Measurements from ENCODE around the gene INPP4B.
"Not testable (repeated sequence)": the region's sequence is repeated elsewhere in the genome, so short reads cannot be mapped to it uniquely, and the experiment has no call there.

The INPP4B gene

DNA sequence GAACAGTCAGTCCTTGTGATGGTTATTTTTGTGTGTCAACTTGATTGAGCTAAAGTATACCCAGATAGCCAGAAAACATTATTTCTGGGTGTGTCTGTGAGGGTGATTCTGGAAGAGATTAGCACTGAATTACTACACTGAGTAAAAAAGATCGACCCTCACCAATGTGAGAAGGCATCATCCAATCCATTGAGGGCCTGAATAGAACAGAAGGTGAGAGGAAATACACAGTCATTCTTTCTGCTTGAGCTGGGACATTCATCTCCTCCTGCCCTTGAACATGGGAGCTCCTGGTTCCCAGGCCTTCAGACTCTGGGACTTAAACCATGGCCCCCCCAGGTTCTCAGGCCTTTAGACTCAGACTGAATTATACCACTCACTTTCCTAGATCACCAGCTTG lies 22.3 kb downstream of the INPP4B start:
- DNase-seq, result no peak

- no peak for DNase-seq
Observed at GRCh38 chr4:142818476-142818875, 27.6 kb downstream of the INPP4B start.

DNA sequence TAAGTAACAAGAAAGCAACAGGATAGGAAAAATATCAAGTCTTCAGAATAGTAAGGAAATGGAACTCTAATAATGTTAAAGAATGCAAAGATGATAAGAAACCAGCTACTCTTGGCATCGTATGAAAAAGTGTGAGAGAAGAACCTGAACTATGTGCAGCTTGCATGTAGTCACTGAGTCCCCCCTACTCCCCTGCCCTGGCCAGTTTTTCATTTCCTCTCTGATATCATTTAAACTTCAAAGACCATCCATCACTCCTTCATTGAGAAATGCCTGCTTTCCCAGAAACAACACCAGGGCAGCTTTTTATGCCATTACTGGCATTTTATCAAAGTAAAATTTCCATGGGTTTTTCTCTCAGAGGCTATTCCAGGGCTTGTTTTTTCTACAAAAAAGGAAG lies 28.1 kb downstream of the INPP4B start:
- no peak for DNase-seq

DNA sequence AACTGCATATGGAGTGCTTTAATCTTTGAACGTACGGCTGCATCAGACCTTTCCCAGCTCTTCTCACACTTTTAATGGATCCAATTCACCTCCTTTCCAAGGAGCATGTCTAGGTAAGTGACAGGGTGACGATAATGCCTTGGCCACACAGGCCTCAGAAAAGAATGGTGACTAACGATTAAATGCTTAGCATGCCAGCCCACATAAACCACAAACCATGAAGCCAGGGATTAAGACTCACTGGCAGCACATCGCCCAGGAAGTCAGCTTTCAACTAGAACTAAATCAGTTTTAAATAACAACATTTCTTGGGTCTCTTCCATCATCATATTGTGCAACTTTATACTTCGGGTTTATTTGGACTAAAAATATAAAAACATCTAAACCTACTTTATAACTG lies 28.7 kb downstream of the INPP4B start:
- DNase-seq, result peak; percentile 13

- DNase-seq, result no peak
Observed at GRCh38 chr4:142815834-142816233, 30.3 kb downstream of the INPP4B start.

DNA sequence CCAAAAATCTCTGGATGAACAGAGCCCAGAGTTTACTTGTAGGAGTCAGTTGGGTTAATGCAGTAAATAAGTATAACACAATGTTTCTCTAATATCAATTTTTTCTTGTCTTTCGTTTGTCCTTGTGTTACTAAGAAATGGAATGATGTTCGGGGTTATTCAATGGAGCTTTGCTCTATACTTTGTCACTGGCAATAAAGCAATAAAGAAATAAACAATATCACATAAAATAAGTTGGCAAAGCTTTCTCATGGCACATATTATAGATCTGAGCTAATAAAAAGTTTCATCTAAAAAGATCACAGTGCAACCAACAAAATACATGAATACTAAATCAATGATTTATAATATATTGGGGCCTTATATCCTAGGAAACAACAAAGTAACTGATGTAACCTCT lies 32.7 kb downstream of the INPP4B start:
- no peak for DNase-seq

GRCh38 chr4:142812091-142812490 lies 34.0 kb downstream of the INPP4B start:
- DNase-seq, result no peak

- DNase-seq, result no peak
Observed at GRCh38 chr4:142811034-142811433, 35.1 kb downstream of the INPP4B start.

DNA sequence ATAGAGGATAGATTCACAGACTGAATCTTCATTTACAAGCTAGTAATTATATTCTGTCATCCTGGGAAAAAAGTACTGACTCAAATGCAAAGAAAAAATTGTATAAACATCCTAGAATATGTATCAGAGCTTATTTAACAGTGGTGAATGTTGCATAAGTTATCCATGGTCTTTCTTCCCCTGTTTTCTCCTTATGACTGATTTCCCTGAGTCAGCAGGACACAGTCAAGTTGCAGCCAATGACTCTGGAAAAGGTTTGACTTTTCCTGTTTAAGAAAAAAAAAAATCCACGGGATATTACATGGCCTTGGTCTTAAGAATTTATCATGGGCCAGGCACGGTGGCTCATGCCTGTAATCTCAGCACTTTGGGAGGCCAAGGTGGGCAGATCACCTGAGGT lies 36.5 kb downstream of the INPP4B start:
- DNase-seq, result no peak

- DNase-seq, result not testable (repeated sequence)
Observed at GRCh38 chr4:142803879-142804278, 42.2 kb downstream of the INPP4B start.

GRCh38 chr4:142801966-142802365 lies 44.1 kb downstream of the INPP4B start:
- DNase-seq, result no peak

- no peak for DNase-seq
Observed at GRCh38 chr4:142781114-142781513, 65.0 kb downstream of the INPP4B start.

DNA sequence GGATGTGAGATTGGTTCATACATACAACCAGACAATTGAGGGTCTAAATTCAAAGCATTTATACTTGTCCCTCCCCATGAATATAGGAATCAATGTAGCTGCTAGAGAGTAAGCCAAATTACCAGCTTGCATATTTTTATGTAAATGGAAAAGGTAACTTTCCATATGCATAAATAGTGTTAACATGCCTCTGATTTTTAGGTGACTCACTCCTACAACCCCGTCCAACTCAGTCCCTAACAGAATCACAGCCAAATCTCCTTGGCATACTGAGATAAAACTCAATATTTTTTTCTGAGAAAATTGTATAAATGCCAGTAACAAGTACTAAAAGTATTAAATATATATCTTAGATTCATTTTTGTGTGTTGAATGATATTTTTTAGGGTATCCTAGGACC lies 67.2 kb downstream of the INPP4B start:
- no peak for DNase-seq

DNA sequence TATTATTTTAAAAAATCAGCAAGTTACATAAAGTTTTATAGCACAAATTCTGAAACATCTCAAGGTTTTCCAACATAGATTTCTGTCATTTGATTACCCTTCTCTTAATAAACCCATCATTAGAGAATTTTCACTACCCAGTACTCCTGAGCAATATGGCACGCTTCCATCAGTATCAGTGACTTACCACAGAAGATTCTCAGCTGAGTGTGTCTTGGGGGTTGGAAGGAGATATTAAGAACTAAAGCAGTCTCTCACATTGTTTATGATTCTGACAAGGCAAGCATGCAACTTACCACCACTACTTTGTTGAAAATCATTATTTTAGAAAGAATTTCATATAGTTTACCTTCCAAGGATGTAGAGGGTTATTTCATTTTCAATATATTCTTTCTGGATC lies 67.7 kb downstream of the INPP4B start:
- DNase-seq, result no peak

GRCh38 chr4:142777045-142777743 lies 68.9 kb downstream of the INPP4B start:
- no peak for DNase-seq

DNA sequence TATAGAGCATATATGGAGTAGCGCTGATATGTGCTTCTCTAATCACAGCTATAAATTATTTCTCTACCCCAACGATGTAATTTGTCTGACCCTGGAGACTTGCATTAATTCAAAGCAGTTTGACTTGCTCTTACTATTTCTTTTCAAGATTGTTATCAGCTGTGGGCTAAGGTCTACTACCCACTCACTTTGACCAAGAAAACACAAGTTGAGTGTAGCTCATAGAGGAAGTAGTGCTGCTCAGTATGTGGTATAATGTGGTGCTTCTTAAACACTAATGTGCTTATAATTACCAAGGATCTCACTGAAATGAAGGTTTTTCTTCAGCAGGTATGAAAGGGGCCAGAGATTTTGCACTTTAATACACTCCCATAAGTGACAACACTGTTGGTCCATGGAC lies 70.1 kb downstream of the INPP4B start:
- DNase-seq, result no peak

GRCh38 chr4:142773505-142773904 lies 72.6 kb downstream of the INPP4B start:
- DNase-seq, result no peak

GRCh38 chr4:142762280-142762679 lies 83.8 kb downstream of the INPP4B start:
- DNase-seq, result no peak

DNA sequence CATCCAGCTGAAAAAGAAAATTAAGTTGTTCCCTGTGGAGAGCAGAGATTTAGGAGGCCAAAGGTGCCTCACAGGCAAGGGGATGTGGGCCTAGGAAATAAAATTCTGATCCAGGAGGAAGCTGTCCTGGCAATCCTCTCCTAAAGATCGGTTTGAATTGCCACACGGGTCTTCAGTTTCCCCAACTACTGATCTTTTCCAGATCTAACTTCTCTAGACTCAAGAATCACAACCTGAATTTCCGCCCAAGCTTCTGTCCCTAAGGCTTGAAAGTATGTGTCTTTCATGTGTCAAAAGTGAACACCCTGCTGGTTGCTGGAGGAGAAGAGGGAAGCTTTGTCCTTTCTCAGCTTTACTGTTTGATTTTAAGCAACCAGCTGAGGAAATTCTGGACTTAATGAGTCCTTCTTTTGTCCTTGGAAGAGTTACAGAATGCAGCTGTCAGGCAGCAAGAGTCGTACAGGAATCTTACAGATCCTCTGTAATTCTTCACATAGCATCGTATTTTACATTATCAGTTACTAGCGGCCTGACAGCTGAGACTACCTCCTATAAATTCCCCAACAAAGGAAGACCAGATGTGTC lies 93.8 kb downstream of the INPP4B start:
- DNase-seq, result no peak

- DNase-seq, result no peak
Observed at GRCh38 chr4:142743121-142743825, 102.8 kb downstream of the INPP4B start.

GRCh38 chr4:142741995-142742394 lies 104.1 kb downstream of the INPP4B start:
- no peak for DNase-seq

GRCh38 chr4:142728233-142728632 lies 117.9 kb downstream of the INPP4B start:
- no peak for DNase-seq

DNA sequence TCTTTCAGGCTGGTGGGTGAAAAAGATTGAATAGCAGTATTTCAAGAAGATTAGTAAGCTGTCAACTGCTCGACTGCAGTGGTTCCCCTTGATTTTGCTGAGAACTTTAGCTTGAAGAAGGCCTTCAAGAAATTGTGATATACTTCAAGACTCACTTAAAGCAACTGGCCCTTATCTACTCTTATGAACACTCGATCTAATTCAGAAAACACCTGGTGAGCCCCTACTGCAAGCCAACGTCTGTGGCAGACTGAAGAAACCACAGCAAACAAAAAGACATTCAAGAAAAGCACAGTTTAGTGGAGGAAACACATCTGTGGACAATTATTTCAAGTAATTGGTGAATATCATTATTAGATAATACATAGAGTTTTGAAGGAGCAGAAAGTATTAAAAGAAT lies 119.0 kb downstream of the INPP4B start:
- no peak for DNase-seq

DNA sequence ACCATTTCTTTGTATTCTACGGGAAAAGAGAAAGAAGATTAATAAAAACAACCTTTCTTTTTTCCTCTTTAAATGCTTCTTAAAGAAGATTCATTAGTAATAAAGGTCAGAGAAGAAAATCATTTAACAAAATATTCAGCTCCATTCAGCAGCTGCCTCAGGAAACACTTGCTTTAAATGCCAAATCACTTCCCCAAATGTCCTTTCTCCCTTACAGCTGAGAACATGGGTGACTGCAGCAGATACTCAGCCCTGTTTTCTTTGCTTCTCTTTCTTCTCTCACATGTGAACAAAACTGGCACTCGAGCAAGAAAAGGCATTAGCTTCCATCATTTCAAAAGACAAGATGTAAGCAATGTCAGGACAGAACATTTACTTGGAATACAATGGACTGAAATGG lies 120.2 kb downstream of the INPP4B start:
- no peak for DNase-seq
